ENCODE measurements around the gene ANXA2R.

DNA sequence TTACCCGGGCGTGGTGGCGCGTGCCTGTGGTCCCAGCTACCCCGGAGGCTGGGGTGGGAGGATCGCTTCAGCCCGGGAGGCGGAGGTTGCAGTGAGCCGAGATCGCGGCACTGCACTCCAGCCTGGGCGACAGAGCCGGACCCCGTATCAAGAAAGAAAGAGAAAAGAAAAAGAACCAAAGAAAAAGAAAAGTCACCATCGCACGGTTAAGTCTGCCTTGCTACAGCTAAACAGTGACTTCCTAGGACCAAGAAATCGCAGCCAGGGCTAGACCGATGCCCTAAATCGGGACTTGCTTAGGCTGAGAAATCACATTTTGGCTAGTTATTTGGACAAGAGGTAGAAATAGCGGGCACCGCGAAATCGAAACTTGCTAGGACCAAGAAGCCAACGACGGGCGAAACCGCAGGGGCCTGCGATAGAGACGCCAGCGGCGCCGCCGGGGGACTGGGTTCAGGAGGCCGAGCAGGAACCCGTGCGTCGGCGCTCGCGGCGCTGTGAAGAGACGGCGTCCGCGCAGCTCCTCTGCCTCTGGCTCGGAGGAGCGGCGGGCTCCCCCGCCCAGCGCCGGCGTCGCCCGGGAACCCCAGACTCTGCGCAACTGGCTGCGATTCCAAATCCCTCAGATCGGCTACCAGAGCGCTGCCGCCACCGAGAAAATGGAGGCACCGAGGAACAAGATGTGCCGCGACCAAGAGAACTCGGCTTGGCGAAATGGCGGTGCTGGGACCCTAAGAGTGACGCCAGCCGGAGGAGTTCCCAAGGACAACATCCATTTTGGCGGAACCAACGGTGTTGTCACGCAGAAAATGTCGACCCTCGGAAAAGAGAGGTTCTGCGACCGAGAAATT, 26.1 kb upstream of the ANXA2R start:
- TF ChIP-seq SAFB2 (IDR thresholded peaks at IDR 0.05; ENCODE audit: borderline replicate concordance, low read depth, low read length, severe bottlenecking) (no peak), RFX5 (IDR thresholded peaks at IDR 0.05; ENCODE audit: low read depth, low read length) (no peak), POU5F1 (IDR thresholded peaks at IDR 0.05; ENCODE audit: borderline replicate concordance, low read depth, low read length, partially characterized antibody) (no peak), HOMEZ (CRISPR knock-in tag; IDR thresholded peaks at IDR 0.05) (0 out of 2 replicates have a peak, but pooled peaks have one; percentile 54), ZNF717 (CRISPR knock-in tag; IDR thresholded peaks at IDR 0.05) (no peak)

Measured in K562 (cell line).